Fibroblast of the conjunctiva (primary cell): ENCODE measurements around the gene TMEM127.
A peak's percentile ranks its signal among the peaks of the same experiment; 100 is the strongest.
"Not testable (repeated sequence)": the region's sequence is repeated elsewhere in the genome, so short reads cannot be mapped to it uniquely, and the experiment has no call there.

Source experiments
- DNase-seq: peaks from one replicate; pipeline ENCODE4 v3.0.0-alpha.2; 2010; ENCODE audit warnings: low read depth

Gene TMEM127, protein sequence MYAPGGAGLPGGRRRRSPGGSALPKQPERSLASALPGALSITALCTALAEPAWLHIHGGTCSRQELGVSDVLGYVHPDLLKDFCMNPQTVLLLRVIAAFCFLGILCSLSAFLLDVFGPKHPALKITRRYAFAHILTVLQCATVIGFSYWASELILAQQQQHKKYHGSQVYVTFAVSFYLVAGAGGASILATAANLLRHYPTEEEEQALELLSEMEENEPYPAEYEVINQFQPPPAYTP

DNA sequence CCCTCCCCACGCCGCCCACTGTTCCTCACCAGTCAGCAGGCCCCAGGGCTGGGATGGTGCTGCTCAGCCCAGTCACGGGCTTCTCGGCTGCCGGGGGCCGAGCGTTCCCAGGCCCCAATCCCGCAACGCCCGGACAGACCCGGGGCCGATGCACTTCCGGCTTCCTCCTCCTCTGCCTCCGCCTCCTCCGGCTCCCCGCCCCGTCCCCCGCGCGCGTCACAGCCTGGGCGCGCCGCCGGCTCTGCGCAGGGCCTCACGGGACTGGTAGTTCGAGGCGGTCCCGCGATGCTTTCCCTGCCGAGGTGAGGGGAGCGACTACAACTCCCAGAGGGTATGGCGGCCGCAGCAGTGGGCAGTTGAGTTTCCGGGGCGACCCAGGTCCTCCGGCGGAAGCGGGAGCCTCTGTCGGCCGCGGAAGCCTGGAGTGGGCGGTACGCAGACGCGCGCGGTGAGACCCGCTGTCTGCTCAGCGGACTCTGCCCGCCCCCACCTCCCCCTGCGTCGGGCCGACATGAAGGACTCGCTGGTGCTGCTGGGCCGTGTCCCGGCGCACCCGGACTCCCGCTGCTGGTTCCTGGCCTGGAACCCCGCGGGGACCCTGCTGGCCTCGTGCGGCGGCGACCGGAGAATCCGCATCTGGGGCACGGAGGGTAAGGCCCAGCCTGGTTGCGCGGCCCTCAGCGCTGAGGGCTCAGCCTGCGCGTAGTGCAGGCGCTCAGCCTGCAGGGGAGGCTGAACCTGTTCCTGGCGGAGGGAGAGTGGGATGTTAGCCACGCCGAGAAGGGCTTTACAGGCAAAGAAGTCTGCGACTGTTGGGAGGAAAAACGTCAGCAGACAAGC, at the start of gene TMEM127, which contains the start of gene CIAO1:
TSS of gene TMEM127 (minus strand) at position 158 of the 840 bp plus-strand sequence. CDS start 616 bp downstream, outside the sequence.
TSS of gene CIAO1 (plus strand) at position 386 of the 840 bp plus-strand sequence. CDS start at position 512, 126 bp downstream.
- peak; percentile 96 for DNase-seq

DNA sequence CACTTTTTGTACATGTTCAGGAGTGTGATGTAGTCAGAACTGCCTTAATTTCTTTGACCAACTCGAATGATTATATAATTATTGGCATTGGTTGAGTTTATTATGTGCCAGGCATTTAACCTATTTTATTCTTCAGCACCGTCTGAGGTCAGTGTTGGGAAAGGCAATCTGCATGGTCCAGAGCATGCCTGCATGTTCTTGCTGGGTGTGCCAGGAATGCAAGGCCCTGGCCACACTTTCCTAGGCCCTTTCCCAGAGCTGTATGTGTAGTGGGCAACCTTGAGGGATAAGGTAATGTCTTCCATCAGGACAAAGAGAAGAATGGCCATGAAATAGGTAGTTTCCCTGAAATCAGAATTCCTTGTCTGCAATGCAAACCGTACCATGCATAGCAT, 49.2 kb upstream of the TMEM127 start:
- no peak for DNase-seq

DNA sequence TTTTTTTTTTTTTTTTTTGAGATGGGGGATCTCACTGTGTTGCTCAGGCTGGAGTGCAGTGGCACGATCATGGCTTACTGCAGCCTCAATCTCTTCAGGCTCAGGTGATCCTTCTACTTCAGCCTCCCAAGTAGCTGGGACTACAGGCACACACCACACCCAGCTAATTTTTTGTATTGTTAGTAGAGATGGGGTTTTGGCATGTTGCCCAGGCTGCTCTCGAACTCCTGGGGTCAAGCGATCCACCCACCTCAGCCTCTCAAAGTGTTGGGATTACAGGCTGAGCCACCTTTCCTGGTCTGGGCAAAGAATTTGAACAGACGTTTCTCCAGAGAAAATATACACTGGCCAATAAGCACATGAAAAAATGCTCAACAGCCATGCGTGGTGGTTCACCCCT, 42.5 kb upstream of the TMEM127 start:
- no peak for DNase-seq

DNA sequence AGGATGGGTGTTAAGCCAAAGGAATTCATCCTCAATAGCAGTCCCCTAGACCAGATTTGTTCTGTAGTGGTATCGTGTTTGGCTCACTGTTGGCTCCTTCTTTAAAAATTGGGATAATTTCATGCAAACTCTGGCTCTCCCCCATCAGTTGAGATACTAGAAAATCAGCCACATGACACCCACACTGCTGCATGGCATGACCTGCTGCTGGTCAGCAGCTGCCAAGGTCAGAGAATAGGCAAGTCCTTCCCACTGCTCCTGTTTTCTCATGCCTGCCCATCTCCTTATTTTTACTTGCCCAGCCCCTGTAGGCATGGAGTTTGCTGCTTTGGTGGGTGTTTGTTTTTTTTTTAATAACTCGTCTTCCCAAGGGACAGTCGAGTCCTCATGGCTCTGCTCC, 40.6 kb upstream of the TMEM127 start:
- DNase-seq, result no peak

DNA sequence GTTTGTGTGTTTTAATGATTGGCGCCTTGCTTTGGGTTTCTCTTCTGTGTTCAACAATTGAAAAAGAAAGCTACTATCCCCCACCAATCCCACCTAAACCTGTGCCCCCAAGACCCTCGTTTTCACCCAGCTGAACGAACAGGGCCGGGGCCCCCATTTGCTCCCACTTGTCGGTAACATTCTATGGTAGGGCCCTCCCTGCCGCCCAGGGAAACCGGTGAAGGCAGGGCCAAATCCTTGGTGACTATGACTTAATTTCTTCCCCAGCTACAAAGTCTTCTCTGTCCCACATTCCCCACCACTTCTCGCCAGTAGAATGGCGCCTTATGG, 40.1 kb upstream of the TMEM127 start:
- no peak for DNase-seq

DNA sequence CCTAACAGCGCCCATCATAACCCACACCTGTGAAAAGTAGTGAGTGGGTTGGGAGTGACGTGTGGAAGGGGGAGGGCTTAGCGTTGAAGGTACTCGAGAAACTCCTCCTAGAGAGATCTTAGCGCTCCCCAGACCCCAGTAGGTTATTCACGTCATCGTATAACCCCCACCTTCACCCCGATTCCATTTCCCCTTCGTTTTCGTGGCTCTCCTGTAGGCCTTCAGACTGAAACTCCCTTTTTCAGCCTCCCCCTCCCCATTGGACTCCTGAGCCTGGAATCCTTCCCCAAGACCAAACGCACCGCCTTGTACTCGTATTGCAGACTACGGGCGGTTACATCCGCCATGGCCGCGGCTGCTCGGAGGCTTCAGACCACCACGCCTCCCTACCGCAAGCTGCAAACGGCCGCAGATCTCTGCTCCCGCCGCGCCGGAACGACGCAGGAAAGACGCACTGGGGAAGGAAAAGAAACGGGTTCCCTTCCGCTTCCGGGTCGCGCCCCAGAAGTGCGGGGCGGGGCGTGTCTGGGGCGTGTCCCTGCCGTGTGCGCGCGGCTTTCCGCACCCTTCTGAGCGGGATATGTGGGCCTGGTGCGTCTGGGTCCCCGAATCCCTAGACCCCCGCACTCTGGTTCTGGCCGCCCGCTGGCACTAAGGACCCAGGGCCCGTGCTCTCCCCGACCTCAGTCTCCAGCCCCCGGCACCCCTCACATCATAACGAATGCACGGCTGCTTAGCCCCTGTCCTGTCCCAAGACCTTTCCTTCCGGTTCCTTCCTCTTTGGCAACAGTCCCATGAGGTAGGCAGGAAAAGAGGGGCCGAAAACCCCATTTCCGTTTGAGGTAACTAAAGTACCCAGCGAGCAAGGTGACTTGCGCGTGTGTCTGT, 39.5 kb upstream of the TMEM127 start, which contains the start of gene SNRNP200:
TSS of gene SNRNP200 (minus strand) at position 456 of the 888 bp plus-strand sequence. CDS start at position 347, 109 bp downstream.
- peak; percentile 54 for DNase-seq

DNA sequence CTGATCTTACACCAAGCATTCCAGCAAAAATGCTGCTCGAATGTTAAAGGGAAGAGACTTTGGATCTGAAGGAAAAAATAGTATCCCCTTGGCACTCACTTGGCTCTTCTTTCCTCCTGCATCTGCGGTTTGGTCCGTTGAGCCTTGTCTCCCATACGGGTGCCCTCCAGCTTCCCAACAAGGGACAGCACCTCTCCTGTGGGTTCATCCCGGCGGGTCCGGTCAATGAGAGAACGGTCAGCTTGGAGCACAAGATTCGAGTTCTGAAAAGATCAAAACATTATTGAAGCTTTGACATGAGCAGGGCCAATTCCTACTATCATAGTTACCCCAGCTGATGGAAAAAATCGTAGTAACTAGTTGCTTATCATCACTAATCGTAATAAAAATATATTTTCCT, 38.8 kb upstream of the TMEM127 start:
- DNase-seq, result no peak

DNA sequence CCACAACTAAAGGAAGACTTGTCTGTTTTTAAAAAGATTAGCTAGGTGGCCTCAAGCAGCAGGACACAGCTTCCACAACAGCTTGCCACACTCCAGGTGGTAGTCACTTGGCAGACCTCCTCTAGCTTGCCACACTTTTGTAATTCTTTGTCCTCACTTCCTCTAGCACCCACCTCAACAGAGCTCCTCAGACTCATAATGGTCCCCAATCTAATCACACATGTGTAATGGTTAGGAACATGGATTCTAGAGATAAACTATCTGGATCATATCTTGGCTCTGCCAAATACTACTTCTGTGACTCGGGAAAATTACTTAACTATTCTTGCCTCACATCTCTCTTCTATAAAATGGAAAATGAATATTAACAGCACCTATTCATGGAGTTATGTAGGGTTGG, 36.1 kb upstream of the TMEM127 start:
- DNase-seq, result no peak

DNA sequence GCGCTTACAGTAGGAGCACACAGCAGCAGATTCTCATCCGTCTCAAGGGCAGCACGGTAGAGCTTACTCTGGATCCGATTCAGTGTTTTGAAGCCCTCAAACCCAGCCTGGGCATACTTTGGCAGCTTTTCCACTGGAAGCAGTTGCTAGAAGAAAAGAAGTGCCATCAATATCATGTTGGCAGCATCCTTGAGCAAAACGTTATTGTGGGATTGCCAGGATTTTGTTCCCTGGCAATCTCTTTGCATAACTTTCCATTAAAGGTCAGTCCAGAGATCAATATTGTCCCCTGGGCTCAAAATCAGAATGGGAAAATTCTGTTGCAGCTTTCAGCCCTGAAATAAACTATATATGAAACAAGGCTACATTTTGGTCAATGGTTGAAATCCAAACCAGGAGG, 31.1 kb upstream of the TMEM127 start:
- no peak for DNase-seq

DNA sequence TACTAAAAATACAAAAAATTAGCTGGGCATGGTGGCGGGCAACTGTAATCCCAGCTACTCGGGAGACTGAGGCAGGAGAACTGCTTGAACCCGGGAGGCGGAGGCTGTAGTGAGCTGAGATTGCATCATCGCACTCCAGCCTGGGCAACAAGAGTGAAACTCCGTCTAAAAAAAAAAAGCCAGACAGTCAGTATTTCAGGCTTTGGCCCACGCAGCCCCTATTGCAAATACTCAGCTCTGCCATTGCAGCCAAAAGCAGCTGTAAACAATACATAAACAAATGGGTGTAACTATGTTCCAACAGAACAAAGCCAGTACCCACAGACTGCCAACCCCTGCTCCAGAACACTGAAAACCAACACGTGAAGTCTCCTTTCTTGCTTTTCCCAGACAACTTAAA, 28.5 kb upstream of the TMEM127 start:
- DNase-seq, result not testable (repeated sequence)

DNA sequence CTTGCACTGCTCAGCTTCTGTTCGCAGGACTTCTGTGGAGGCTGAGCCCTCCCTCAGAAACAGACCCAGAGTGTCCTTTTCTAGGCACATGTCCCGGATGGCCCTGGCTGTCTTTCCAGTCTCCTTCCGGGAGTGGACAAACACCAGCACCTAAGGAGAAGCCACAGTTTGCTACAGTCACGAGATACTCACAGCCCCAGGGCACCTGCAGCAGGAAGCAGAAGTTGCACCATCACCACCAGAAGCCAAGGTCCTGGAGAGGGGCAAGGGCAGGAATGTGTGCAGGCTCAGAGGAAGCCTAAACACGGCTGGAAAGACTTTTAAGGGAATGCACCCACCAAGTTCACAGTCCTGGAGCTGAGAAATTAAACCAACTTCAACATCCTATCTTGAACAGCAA, 26.0 kb upstream of the TMEM127 start:
- no peak for DNase-seq

DNA sequence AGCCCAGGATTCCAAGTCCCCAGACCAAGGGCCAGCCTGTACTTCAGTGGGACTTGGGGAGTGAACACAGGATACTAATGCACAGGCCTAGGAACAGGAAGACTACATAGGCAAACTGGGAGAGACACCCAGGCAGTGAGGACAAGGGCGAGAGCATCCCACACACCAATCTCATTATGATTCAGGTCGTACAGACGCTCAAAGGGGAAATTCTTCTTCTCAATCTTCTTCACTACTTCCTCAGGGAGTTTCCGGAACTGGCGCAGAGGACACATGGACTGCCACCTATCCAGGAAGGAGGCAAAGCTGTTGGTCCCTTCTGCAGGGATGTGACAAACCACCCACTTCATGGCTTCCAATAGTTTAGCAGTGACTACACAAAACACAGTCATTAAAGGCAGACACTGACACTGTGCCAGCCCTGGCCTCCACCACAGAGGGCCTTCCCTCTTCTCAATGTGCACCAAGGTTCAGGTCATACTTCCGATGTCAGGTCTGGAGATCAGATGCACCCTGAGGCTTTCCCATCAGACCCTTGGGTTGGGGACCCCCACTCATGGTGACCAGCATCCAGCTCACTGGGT, 21.6 kb upstream of the TMEM127 start:
- no peak for DNase-seq

DNA sequence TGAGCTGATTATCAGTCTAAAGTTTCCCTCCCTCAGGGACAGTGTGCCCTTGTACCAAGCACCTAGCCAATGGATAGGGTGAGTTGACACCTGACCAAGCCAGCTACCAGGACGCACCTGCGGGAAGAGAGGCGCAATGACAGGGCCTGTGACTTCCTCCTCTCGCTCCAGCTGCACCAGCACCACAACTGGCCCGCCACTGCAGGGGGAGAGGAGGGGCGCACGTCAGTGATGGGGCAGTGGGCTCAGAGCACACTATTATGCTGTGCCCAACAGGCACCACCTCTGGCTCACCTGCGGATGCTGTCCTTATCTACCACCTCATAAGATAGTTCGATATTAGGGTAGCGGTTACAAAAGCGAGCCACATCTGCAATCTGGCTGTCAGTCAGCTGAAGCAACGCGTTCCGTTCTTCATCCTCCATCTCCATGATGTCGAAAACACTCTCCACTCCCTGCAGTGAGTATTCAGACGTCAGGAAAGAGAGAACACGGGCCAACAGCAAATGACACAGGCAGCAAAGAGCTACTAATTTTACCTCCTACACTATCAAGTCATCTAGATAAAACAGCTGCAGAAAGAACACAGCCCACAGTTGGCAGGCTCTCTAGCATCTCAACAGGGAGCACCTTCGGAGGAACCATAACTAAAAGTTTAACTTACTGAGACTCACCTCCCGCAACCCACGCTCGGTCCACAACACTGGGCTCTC, 11.1 kb upstream of the TMEM127 start:
- no peak for DNase-seq

DNA sequence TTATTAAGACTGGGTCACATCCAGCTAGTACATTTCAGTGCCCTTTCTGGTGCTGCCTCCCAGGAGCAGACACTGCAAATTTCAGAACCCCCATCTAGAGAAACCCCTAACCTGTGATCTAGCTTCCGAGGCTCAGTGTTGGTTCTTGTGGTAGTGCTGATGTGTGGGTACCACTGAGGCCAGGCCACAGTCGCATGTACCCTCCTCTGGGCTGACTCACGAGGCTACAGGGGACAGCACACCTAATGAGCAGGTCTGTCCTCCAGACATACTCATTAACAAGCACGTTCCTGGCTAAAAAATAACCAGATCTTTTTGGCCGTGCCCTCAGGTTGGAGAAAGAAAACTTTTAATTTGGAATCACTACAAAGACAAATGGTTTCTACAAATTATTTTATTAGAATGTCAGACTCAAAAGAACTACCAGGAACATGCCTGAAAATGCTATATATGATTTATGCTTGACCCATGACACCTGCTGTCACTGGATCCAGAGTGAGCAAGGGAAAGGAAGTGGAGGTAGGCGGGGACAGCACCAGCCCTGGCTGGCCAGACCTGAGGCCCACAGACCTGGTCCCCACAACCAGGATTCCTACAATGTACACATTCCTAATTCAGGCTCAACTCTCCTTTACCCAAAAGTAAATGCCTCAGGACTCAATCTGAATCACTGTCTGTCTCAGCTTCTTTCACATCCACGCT, 8.7 kb upstream of the TMEM127 start:
- DNase-seq, result no peak

DNA sequence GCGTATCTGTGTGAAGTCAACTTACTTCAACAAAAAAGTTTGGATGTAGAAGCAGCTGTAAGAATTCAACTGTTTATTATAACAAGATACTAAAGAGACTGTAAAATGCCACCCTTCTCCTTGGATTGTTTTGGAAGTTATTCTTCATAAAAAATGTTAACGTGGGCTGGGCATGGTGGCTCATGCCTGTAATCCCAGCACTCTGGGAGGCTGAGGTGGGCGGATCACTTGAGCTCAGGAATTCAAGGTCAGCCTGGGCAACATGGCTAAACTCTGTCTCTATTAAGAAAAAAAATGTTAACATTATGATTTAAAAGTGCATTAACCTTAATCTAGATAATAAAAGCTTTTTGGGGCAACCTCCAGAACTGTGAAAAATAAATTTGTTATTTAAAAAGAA, 8.0 kb upstream of the TMEM127 start:
- DNase-seq, result no peak

DNA sequence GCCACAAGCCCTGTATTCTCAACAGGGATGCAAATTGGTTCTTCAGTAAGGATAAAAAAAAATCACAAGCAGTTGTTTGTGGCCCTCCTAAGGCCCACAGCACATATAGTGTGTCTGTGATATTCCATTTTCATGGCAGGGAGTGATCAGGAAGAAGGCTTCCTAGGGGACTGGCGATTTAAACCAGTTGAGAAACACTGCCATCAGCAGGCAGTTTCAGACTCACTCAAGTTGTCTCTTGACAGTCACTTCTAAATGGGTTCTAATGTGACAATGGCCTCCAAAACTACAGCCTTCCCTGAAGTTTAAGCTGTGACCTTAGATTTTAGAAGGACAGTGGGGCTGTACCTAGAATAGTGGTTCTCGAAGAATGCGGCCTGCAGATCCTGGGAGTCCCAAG, 6.2 kb upstream of the TMEM127 start:
- DNase-seq, result no peak

DNA sequence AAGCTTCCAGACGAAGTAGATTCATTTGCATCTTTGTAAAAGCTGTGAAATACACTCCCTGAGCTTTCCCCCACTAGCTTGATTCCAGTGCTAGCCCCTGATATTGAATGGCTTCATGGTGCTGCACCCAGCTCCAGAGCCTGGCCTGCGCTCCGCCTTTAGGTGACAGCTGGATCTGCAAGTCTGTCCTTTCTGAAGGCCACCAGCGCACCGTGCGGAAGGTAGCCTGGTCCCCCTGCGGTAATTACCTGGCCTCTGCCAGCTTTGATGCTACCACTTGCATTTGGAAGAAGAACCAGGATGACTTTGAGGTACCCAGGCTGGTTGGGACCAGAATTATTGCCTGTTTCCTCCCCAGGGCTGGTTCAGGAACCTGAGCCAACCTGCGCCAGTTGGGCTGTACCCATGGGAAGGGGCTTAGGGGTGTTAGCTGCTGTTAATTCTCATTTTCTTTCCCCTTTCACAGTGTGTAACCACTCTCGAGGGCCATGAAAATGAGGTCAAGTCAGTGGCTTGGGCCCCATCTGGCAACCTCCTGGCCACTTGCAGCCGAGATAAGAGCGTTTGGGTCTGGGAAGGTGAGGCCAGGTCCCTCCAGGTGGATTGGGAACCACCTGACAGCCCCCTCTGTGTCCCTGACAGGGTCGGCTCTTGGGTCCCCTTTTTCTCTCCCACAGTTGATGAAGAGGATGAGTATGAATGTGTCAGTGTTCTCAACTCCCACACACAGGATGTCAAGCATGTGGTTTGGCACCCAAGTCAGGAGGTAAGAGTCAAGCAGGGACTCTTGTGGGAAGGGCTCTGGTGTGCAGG, 1.6 kb upstream of the TMEM127 start:
- DNase-seq, result no peak

DNA sequence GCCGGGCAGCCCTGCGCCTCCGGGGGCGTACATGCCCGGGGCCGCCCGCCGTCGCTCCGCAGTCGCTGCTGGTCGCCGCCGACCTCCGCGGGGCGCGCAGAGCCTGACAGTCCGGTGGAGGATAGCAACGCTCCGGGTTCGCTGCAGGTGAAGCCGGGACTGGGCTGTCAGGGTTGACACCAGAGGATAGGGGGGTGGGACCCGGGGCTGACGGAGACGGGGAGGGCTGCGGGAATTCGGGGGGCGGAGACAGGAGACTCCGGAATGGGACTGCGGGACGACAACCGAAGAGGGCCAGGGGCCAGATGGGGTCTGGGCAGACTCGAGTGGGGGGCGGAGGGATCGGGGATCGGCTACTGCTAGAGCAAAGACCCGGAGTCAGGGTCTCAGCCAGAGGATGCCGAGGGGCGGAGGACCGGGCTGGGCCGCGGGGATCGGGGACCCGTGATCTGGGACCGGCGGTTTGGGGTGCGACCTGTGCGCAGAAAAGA, 403 bp downstream of the TMEM127 start:
- no peak for DNase-seq

DNA sequence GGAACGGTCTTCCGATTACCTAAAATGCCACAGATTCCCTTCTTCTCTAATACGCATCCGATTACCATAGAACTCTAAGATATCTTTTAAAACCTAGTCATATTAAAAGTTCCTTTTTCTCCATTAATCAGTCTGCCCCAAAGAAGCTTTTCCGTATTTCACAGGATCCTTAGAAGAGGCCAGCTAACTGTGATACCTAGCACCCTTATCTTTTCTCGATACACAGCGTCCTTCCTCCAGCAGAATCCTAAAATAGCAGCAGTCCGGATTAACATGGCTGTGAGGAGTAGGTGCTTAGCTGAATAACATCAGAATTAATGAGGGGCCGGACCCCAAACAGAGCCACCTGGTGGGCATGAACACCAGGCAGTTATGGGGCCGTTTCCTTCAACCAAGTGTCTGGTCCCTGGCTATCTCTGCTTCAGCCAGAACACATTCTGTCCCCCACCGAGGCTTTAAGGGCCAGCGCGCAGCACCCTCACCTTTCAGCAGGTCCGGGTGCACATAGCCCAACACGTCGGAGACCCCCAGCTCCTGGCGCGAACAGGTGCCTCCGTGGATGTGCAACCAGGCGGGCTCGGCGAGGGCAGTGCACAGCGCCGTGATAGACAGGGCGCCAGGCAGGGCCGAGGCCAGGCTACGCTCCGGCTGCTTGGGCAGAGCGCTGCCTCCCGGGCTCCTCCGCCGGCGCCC, 995 bp downstream of the TMEM127 start:
- no peak for DNase-seq
